HepG2 (cell line): ENCODE measurements around the gene PRSS16. TPM values are rescaled to one million over a fixed set of nuclear protein-coding genes. Genes with fewer than 3 reads are reported as not detected.

Source experiments
- HBP1 ChIP-seq: IDR thresholded peaks from 2 replicates; pipeline ENCODE4 v1.6.1; 2016; ENCODE audit warnings: low read depth, control low read depth
- HDAC1 ChIP-seq: sonication (generic); formaldehyde crosslinking; IDR thresholded peaks from 2 replicates; pipeline ENCODE4 v1.5.1; 2020; ENCODE audit warnings: mild to moderate bottlenecking, missing genetic modification reagents
- KDM5B ChIP-seq: sonication (generic); formaldehyde crosslinking; IDR thresholded peaks from 2 replicates; pipeline ENCODE4 v1.4.0; 2020; ENCODE audit warnings: missing genetic modification reagents, mild to moderate bottlenecking, borderline replicate concordance
- MEIS2 ChIP-seq: sonication (generic); formaldehyde crosslinking; IDR thresholded peaks from 2 replicates; pipeline ENCODE4 v1.9.0; 2021; ENCODE audit warnings: mild to moderate bottlenecking, missing genetic modification reagents
- PHB2 ChIP-seq: fragments of 450-650 bp; IDR thresholded peaks from 2 replicates; pipeline ENCODE4 v1.6.1; 2018; ENCODE audit not compliant: partially characterized antibody
- PRDM10 ChIP-seq: sonication (generic); formaldehyde crosslinking; IDR thresholded peaks from 2 replicates; pipeline ENCODE4 v1.4.0; 2020; ENCODE audit warnings: low read depth, missing genetic modification reagents
- TIGD3 ChIP-seq: sonication (generic); formaldehyde crosslinking; IDR thresholded peaks from 2 replicates; pipeline ENCODE4 v1.5.1; 2020; ENCODE audit warnings: mild to moderate bottlenecking, missing genetic modification reagents, borderline replicate concordance
- polyA plus RNA-seq, 8 experiments: library from polyadenylated mRNA; depleted of rRNA in 3 of 8; stranded (reverse) in 7 of 8; unstranded in 1 of 8; fragments of >200 nt; fragmentation: Illumina TruSeq in 4 of 8; extraction: Trizol in 4 of 8; gene quantifications; 2 replicates each; pipeline versions ENCODE4 v1.2.1 to v1.2.3, GENCODE V29; 2011 to 2016; ENCODE audit warnings: low read depth in 4 of 8, missing spikeins in 1 of 8, mixed read lengths in 1 of 8; ENCODE audit not compliant: insufficient read depth in 1 of 8
- total RNA-seq, 5 experiments: library from RNA; depleted of rRNA; stranded (reverse); fragments of >200 nt; fragmentation: Illumina TruSeq; extraction: Trizol; gene quantifications; 2 replicates each; pipeline ENCODE4 v1.2.3, GENCODE V29; 2016; ENCODE audit warnings: low read depth in 1 of 5

PRSS16 gene
- total and polyA plus RNA-seq, 2 of the 13 experiments (the other 11 are each of a cell fraction or from before 2014, with no cell fraction given): not detected

- TF ChIP-seq TIGD3 (CRISPR knock-in tag) (no peak), KDM5B (no peak), PHB2 (no peak), HDAC1 (CRISPR knock-in tag) (no peak), PRDM10 (CRISPR knock-in tag) (no peak), MEIS2 (CRISPR knock-in tag) (no peak), HBP1 (CRISPR knock-in tag) (no peak)
Measured at GRCh38 chr6:27205375-27206278, 41.9 kb upstream of the PRSS16 start (continued).
